ENCODE results near the gene RABIF. TPM values are rescaled to one million over a fixed set of nuclear protein-coding genes. Genes with fewer than 3 reads are reported as not detected.

Gene RABIF
- polyA plus RNA-seq, 4 donors: 7.8 to 11.2 (median 10.3) TPM

GRCh38 chr1:202862679-202863560, 26.0 kb downstream of the RABIF start:
- peak; percentile 88 to 89 for DNase-seq
- Histone ChIP-seq H3K9me3 (ENCODE audit: control insufficient read depth in 2 of 2, insufficient read depth in 1 of 2, low read depth in 1 of 2, low read length in 1 of 2) (no peaks in the 10 kb centered on the region), H3K36me3 (ENCODE audit: control insufficient read depth in 3 of 3, insufficient read depth in 2 of 3, low read depth in 1 of 3, low read length in 3 of 3) (peaks cover 0 to under 1% (median 0%) of the 10 kb centered on the region in 3 donors), H3K4me1 (ENCODE audit: control insufficient read depth in 3 of 3, insufficient read depth in 2 of 3, low read depth in 1 of 3, low read length in 2 of 3) (peaks cover 0 to 47% (median 4%) of the 10 kb centered on the region in 3 donors), H3K27me3 (ENCODE audit: control insufficient read depth in 3 of 3, insufficient read depth in 3 of 3, low read length in 3 of 3) (no peaks in the 10 kb centered on the region), H3K27ac (ENCODE audit: low read depth in 1 of 3, low read length in 2 of 3) (peak overlapping the region in 2 of 3 donors; percentile 28 to 38), H3K4me3 (ENCODE audit: low read depth in 1 of 3, low read length in 3 of 3) (peak overlapping the region in 2 of 3 donors; percentile 81 to 86)
- FAIRE-seq: no peak
- WGBS, 3 donors: 11 to 53% (median 28%) methylated on average over 5 of the region's 5 CpGs

GRCh38 chr1:202861420-202862132, 27.4 kb downstream of the RABIF start:
- WGBS, 3 donors: 1% methylated on average over 39 to 44 of the region's 44 CpGs
- no peaks in the 10 kb centered on the region for H3K27me3 ChIP-seq (ENCODE audit: control insufficient read depth in 3 of 3, insufficient read depth in 3 of 3, low read length in 3 of 3)
- FAIRE-seq: no peak
- H3K36me3 ChIP-seq (ENCODE audit: control insufficient read depth in 3 of 3, insufficient read depth in 2 of 3, low read depth in 1 of 3, low read length in 3 of 3): peaks cover 0 to 7% (median 0%) of the 10 kb centered on the region in 3 donors
- H3K27ac ChIP-seq (ENCODE audit: low read depth in 1 of 3, low read length in 2 of 3): peak overlapping the region; percentile 71 to 89 (median 78)
- no peaks in the 10 kb centered on the region for H3K9me3 ChIP-seq (ENCODE audit: control insufficient read depth in 2 of 2, insufficient read depth in 1 of 2, low read depth in 1 of 2, low read length in 1 of 2)
- peaks cover 0 to 61% (median 4%) of the 10 kb centered on the region in 3 donors for H3K4me1 ChIP-seq (ENCODE audit: control insufficient read depth in 3 of 3, insufficient read depth in 2 of 3, low read depth in 1 of 3, low read length in 2 of 3)
- peak overlapping the region; percentile 43 to 86 (median 81) for H3K4me3 ChIP-seq (ENCODE audit: low read depth in 1 of 3, low read length in 3 of 3)
- peak; percentile 93 to 94 for DNase-seq

- H3K27ac ChIP-seq (ENCODE audit: low read depth in 1 of 3, low read length in 2 of 3): peak overlapping the region; percentile 71 to 89 (median 78)
- FAIRE-seq: no peak
- no peaks in the 10 kb centered on the region for H3K9me3 ChIP-seq (ENCODE audit: control insufficient read depth in 2 of 2, insufficient read depth in 1 of 2, low read depth in 1 of 2, low read length in 1 of 2)
- no peaks in the 10 kb centered on the region for H3K27me3 ChIP-seq (ENCODE audit: control insufficient read depth in 3 of 3, insufficient read depth in 3 of 3, low read length in 3 of 3)
- H3K4me1 ChIP-seq (ENCODE audit: control insufficient read depth in 3 of 3, insufficient read depth in 2 of 3, low read depth in 1 of 3, low read length in 2 of 3): peaks cover 0 to 61% (median 4%) of the 10 kb centered on the region in 3 donors
- peak overlapping the region; percentile 43 to 86 (median 81) for H3K4me3 ChIP-seq (ENCODE audit: low read depth in 1 of 3, low read length in 3 of 3)
- WGBS, 3 donors: 2 to 3% (median 3%) methylated on average over 41 to 50 of the region's 50 CpGs
- H3K36me3 ChIP-seq (ENCODE audit: control insufficient read depth in 3 of 3, insufficient read depth in 2 of 3, low read depth in 1 of 3, low read length in 3 of 3): peaks cover 0 to 8% (median 0%) of the 10 kb centered on the region in 3 donors
- DNase-seq: peak; percentile 96 to 97
These were observed 28.1 kb downstream of the RABIF start for GRCh38 chr1:202860744-202861419.

GRCh38 chr1:202858789-202859414, 30.0 kb downstream of the RABIF start:
- no peaks in the 10 kb centered on the region for H3K9me3 ChIP-seq (ENCODE audit: control insufficient read depth in 2 of 2, insufficient read depth in 1 of 2, low read depth in 1 of 2, low read length in 1 of 2)
- H3K27ac ChIP-seq (ENCODE audit: low read depth in 1 of 3, low read length in 2 of 3): peak overlapping the region; percentile 20 to 51 (median 35)
- FAIRE-seq (no peak), DNase-seq (peak in 1 of 2 donors; percentile 20)
- H3K36me3 ChIP-seq (ENCODE audit: control insufficient read depth in 3 of 3, insufficient read depth in 2 of 3, low read depth in 1 of 3, low read length in 3 of 3): peaks cover 0 to 20% (median 0%) of the 10 kb centered on the region in 3 donors
- no peaks in the 10 kb centered on the region for H3K27me3 ChIP-seq (ENCODE audit: control insufficient read depth in 3 of 3, insufficient read depth in 3 of 3, low read length in 3 of 3)
- WGBS, 3 donors: 45 to 72% (median 62%) methylated on average over 10 of the region's 10 CpGs
- peaks cover 0 to 54% (median 4%) of the 10 kb centered on the region in 3 donors for H3K4me1 ChIP-seq (ENCODE audit: control insufficient read depth in 3 of 3, insufficient read depth in 2 of 3, low read depth in 1 of 3, low read length in 2 of 3)
- no peak overlapping the region for H3K4me3 ChIP-seq (ENCODE audit: low read depth in 1 of 3, low read length in 3 of 3)

- Histone ChIP-seq H3K9me3 (ENCODE audit: control insufficient read depth in 2 of 2, insufficient read depth in 1 of 2, low read depth in 1 of 2, low read length in 1 of 2) (no peaks in the 10 kb centered on the region), H3K4me1 (ENCODE audit: control insufficient read depth in 3 of 3, insufficient read depth in 2 of 3, low read depth in 1 of 3, low read length in 2 of 3) (peaks cover 0 to 48% (median 4%) of the 10 kb centered on the region in 3 donors), H3K4me3 (ENCODE audit: low read depth in 1 of 3, low read length in 3 of 3) (no peak overlapping the region), H3K27ac (ENCODE audit: low read depth in 1 of 3, low read length in 2 of 3) (peak overlapping the region; percentile 20 to 51 (median 35)), H3K36me3 (ENCODE audit: control insufficient read depth in 3 of 3, insufficient read depth in 2 of 3, low read depth in 1 of 3, low read length in 3 of 3) (peaks cover 0 to 20% (median 0%) of the 10 kb centered on the region in 3 donors), H3K27me3 (ENCODE audit: control insufficient read depth in 3 of 3, insufficient read depth in 3 of 3, low read length in 3 of 3) (no peaks in the 10 kb centered on the region)
- no peak for FAIRE-seq
- WGBS, 3 donors: 57 to 70% (median 68%) methylated on average over 6 of the region's 6 CpGs
- DNase-seq: no peak
These were observed 30.6 kb downstream of the RABIF start for GRCh38 chr1:202858331-202858730.

GRCh38 chr1:202857136-202857610, 31.8 kb downstream of the RABIF start:
- peak overlapping the region in 2 of 3 donors; percentile 0 to 70 for H3K27ac ChIP-seq (ENCODE audit: low read depth in 1 of 3, low read length in 2 of 3)
- no peak overlapping the region for H3K4me3 ChIP-seq (ENCODE audit: low read depth in 1 of 3, low read length in 3 of 3)
- FAIRE-seq: no peak
- H3K36me3 ChIP-seq (ENCODE audit: control insufficient read depth in 3 of 3, insufficient read depth in 2 of 3, low read depth in 1 of 3, low read length in 3 of 3): peaks cover 0 to 27% (median 0%) of the 10 kb centered on the region in 3 donors
- peak; percentile 85 to 87 for DNase-seq
- H3K27me3 ChIP-seq (ENCODE audit: control insufficient read depth in 3 of 3, insufficient read depth in 3 of 3, low read length in 3 of 3): no peaks in the 10 kb centered on the region
- H3K4me1 ChIP-seq (ENCODE audit: control insufficient read depth in 3 of 3, insufficient read depth in 2 of 3, low read depth in 1 of 3, low read length in 2 of 3): peaks cover 0 to 38% (median 4%) of the 10 kb centered on the region in 3 donors
- no peaks in the 10 kb centered on the region for H3K9me3 ChIP-seq (ENCODE audit: control insufficient read depth in 2 of 2, insufficient read depth in 1 of 2, low read depth in 1 of 2, low read length in 1 of 2)
- WGBS, 3 donors: 11 to 44% (median 34%) methylated on average over 4 of the region's 4 CpGs

GRCh38 chr1:202856014-202856413, 32.9 kb downstream of the RABIF start:
- 93 to 96% (median 95%) methylated on average over 2 of the region's 2 CpGs for WGBS, 3 donors
- FAIRE-seq: no peak

More at GRCh38 chr1:202856014-202856413, 32.9 kb downstream of the RABIF start:
- Histone ChIP-seq H3K27ac (ENCODE audit: low read depth in 1 of 3, low read length in 2 of 3) (no peak overlapping the region), H3K9me3 (ENCODE audit: control insufficient read depth in 2 of 2, insufficient read depth in 1 of 2, low read depth in 1 of 2, low read length in 1 of 2) (no peaks in the 10 kb centered on the region), H3K27me3 (ENCODE audit: control insufficient read depth in 3 of 3, insufficient read depth in 3 of 3, low read length in 3 of 3) (no peaks in the 10 kb centered on the region), H3K36me3 (ENCODE audit: control insufficient read depth in 3 of 3, insufficient read depth in 2 of 3, low read depth in 1 of 3, low read length in 3 of 3) (peaks cover 0 to 30% (median 0%) of the 10 kb centered on the region in 3 donors), H3K4me3 (ENCODE audit: low read depth in 1 of 3, low read length in 3 of 3) (no peak overlapping the region), H3K4me1 (ENCODE audit: control insufficient read depth in 3 of 3, insufficient read depth in 2 of 3, low read depth in 1 of 3, low read length in 2 of 3) (peaks cover 0 to 38% (median 4%) of the 10 kb centered on the region in 3 donors)
- DNase-seq: no peak

All from small intestine (tissue), 7 donors.